IMR-90 (cell line): ENCODE results near the gene SUSD6. TPM values are rescaled to one million over a fixed set of nuclear protein-coding genes. Genes with fewer than 3 reads are reported as not detected.
A peak's percentile ranks its signal among the peaks of the same experiment; 100 is the strongest.

Source experiments
- ATAC-seq: fragments of 200-7000 bp; cut with Tn5 transposase; 2 replicates; pipeline ENCODE4 v1.9.1; 2020; ENCODE audit warnings: low read depth, mild to moderate bottlenecking, moderate library complexity
- BruUV-seq: library from RNA; stranded (reverse); fragments of 400-500 nt; replicated peaks from 2 replicates; lab custom pipeline; 2021; lab: Mats Ljungman, UMichigan
- CTCF ChIA-PET: fragments of 300-600 bp; formaldehyde crosslinking; extraction: SDS; loops from one replicate; lab custom pipeline; 2021; ENCODE audit warnings: antibody characterized with exemption; lab: Yijun Ruan, JAX
- POLR2A ChIA-PET: fragments of 300-600 bp; sonication (Branson Sonifier 250); formaldehyde crosslinking; loops from one replicate; lab custom pipeline; 2022; ENCODE audit warnings: antibody characterized with exemption; ENCODE audit not compliant: unreplicated experiment; lab: Charles Lee
- DNase-seq: peaks from one replicate; pipeline ENCODE4 v3.0.0; 2013
- H2AFZ ChIP-seq: replicated peaks from 2 replicates; pipeline ENCODE3; 2013; ENCODE audit warnings: low read length, mild to moderate bottlenecking; ENCODE audit not compliant: poor library complexity
- H2AK5ac ChIP-seq: 2 replicates; pipeline ENCODE4 v1.6.1; 2013; ENCODE audit warnings: low read depth, low read length, inconsistent platforms
- H2AK9ac ChIP-seq: replicated peaks from 2 replicates; pipeline ENCODE3; 2013; ENCODE audit warnings: mild to moderate bottlenecking, low read depth, low read length, moderate library complexity; ENCODE audit not compliant: poor library complexity
- H2BK120ac ChIP-seq: 2 replicates; pipeline ENCODE4 v1.6.1; 2013; ENCODE audit warnings: low read depth, low read length, inconsistent platforms
- H2BK15ac ChIP-seq: 3 replicates; pipeline ENCODE4 v1.6.1; 2013; ENCODE audit warnings: low read depth, low read length, inconsistent platforms
- H2BK20ac ChIP-seq: 2 replicates; pipeline ENCODE4 v1.6.1; 2013; ENCODE audit warnings: low read depth, mild to moderate bottlenecking, inconsistent platforms, low read length, moderate library complexity
- H2BK5ac ChIP-seq: 2 replicates; pipeline ENCODE4 v1.6.1; 2013; ENCODE audit warnings: mild to moderate bottlenecking, low read depth, low read length, inconsistent platforms; ENCODE audit not compliant: poor library complexity, severe bottlenecking
- H3K14ac ChIP-seq: replicated peaks from 2 replicates; pipeline ENCODE4 v1.6.1; 2013; ENCODE audit warnings: low read depth, low read length, inconsistent platforms
- H3K18ac ChIP-seq: 2 replicates; pipeline ENCODE4 v1.6.1; 2013; ENCODE audit warnings: low read depth, low read length, control low read depth
- H3K23ac ChIP-seq: 2 replicates; pipeline ENCODE4 v1.6.1; 2013; ENCODE audit warnings: low read depth, low read length, inconsistent platforms
- H3K27ac ChIP-seq: 2 replicates; pipeline ENCODE4 v1.5.1; 2013; ENCODE audit warnings: mild to moderate bottlenecking, control low read depth, low read length; ENCODE audit not compliant: insufficient read depth
- H3K27me3 ChIP-seq: 2 replicates; pipeline ENCODE4 v1.6.1; 2013; ENCODE audit warnings: low read length; ENCODE audit not compliant: control insufficient read depth, insufficient read depth
- H3K36me3 ChIP-seq: 2 replicates; pipeline ENCODE4 v1.6.1; 2013; ENCODE audit warnings: low read length, mixed read lengths; ENCODE audit not compliant: control insufficient read depth, insufficient read depth
- H3K4ac ChIP-seq: 2 replicates; pipeline ENCODE4 v1.6.1; 2013; ENCODE audit warnings: low read depth, low read length, inconsistent platforms
- H3K4me1 ChIP-seq: 2 replicates; pipeline ENCODE4 v1.6.1; 2013; ENCODE audit warnings: low read length, mixed read lengths; ENCODE audit not compliant: control insufficient read depth, insufficient read depth
- H3K4me2 ChIP-seq: 2 replicates; pipeline ENCODE4 v1.6.1; 2013; ENCODE audit warnings: low read depth, mild to moderate bottlenecking, control low read depth, low read length, moderate library complexity
- H3K4me3 ChIP-seq: 2 replicates; pipeline ENCODE4 v1.5.1; 2013; ENCODE audit warnings: low read depth, mild to moderate bottlenecking, control low read depth, low read length, moderate library complexity; ENCODE audit not compliant: insufficient read depth
- H3K56ac ChIP-seq: 2 replicates; pipeline ENCODE4 v1.6.1; 2013; ENCODE audit warnings: low read length, inconsistent platforms; ENCODE audit not compliant: insufficient read depth; ENCODE audit errors: extremely low read depth
- H3K79me1 ChIP-seq, 2 experiments: 2 replicates each; pipeline ENCODE4 v1.6.1; 2013; ENCODE audit warnings: low read length in 2 of 2, inconsistent platforms in 1 of 2, low read depth in 1 of 2
- H3K9ac ChIP-seq: 2 replicates; pipeline ENCODE4 v1.6.1; 2013; ENCODE audit warnings: low read depth, low read length, control low read depth
- H3K9me1 ChIP-seq: 2 replicates; pipeline ENCODE4 v1.6.1; 2013; ENCODE audit warnings: low read length, inconsistent platforms; ENCODE audit not compliant: insufficient read depth
- H3K9me3 ChIP-seq: 2 replicates; pipeline ENCODE4 v1.6.1; 2013; ENCODE audit warnings: low read length; ENCODE audit not compliant: control insufficient read depth, insufficient read depth
- H4K20me1 ChIP-seq: 2 replicates; pipeline ENCODE4 v1.6.1; 2013; ENCODE audit warnings: low read length, inconsistent platforms; ENCODE audit not compliant: insufficient read depth
- H4K5ac ChIP-seq: 2 replicates; pipeline ENCODE4 v1.6.1; 2013; ENCODE audit warnings: mild to moderate bottlenecking, low read depth, low read length, control low read depth
- H4K8ac ChIP-seq, 2 experiments: 2 replicates each; pipeline ENCODE4 v1.6.1; 2013; ENCODE audit warnings: low read depth in 2 of 2, low read length in 2 of 2, control low read depth in 1 of 2, inconsistent platforms in 1 of 2
- H4K91ac ChIP-seq: 2 replicates; pipeline ENCODE4 v1.6.1; 2013; ENCODE audit warnings: low read depth, low read length, inconsistent platforms; ENCODE audit not compliant: insufficient read depth
- BHLHE40 ChIP-seq: fragments of 150-350 bp; IDR thresholded peaks from 2 replicates; pipeline ENCODE4 v1.6.1; 2016; ENCODE audit warnings: mild to moderate bottlenecking, low read depth, low read length
- CTCF ChIP-seq: conservative IDR thresholded peaks from 2 replicates; pipeline ENCODE4 v1.5.1; 2012; ENCODE audit warnings: mild to moderate bottlenecking, low read depth, low read length, improper control_type of control experiment
- ELK1 ChIP-seq: fragments of 150-350 bp; IDR thresholded peaks from 2 replicates; pipeline ENCODE4 v1.6.1; 2016; ENCODE audit warnings: low read depth, mild to moderate bottlenecking, low read length, moderate library complexity, borderline replicate concordance
- MAZ ChIP-seq: IDR thresholded peaks from 2 replicates; pipeline ENCODE4 v1.6.1; 2012; ENCODE audit warnings: low read depth, mild to moderate bottlenecking, low read length, improper control_type of control experiment, moderate library complexity, borderline replicate concordance
- POLR2A ChIP-seq: IDR thresholded peaks from 2 replicates; pipeline ENCODE4 v1.6.1; 2012; ENCODE audit warnings: mild to moderate bottlenecking, low read depth, low read length
- RAD21 ChIP-seq: IDR thresholded peaks from 2 replicates; pipeline ENCODE4 v1.6.1; 2012; ENCODE audit warnings: low read length, improper control_type of control experiment
- RCOR1 ChIP-seq: IDR thresholded peaks from 2 replicates; pipeline ENCODE4 v1.6.1; 2012; ENCODE audit warnings: mild to moderate bottlenecking, low read length, improper control_type of control experiment; ENCODE audit not compliant: insufficient replicate concordance
- SMC3 ChIP-seq: fragments of 150-350 bp; IDR thresholded peaks from 2 replicates; pipeline ENCODE4 v1.6.1; 2016; ENCODE audit warnings: low read depth, mild to moderate bottlenecking, antibody characterized with exemption, low read length, moderate library complexity
- WGBS, 2 experiments: methylation state at CpG; one replicate each; pipeline versions ENCODE4 v1.1.5 to v1.1.7; 2013; ENCODE audit warnings: missing lambda C conversion rate in 2 of 2; ENCODE audit not compliant: insufficient read length in 1 of 2; ENCODE audit errors: extremely low coverage in 2 of 2; 5-methylcytosine and 5-hydroxymethylcytosine counted together
- dilution Hi-C: fragments of 300-500 bp; cut with HindIII; formaldehyde crosslinking; loops from one replicate; pipeline ENCODE4 v1.14.3; 2018; ENCODE audit warnings: low sequenced_read_pairs; ENCODE audit not compliant: unreplicated experiment
- in situ Hi-C: fragments of 300-500 bp; cut with MboI; formaldehyde crosslinking; loops from 3 replicates; pipeline ENCODE4 v1.14.3; 2019; ENCODE audit warnings: low sequenced_read_pairs, inconsistent platforms, mixed read lengths
- intact Hi-C: fragments of 100-400 bp; cut with micrococcal nuclease; formaldehyde crosslinking; loops from 2 replicates; pipeline ENCODE4 v1.10.0; 2022
- polyA plus RNA-seq, 3 experiments: library from polyadenylated mRNA; depleted of rRNA; stranded (reverse); fragments of >200 nt; gene quantifications; 2 replicates each; pipeline ENCODE4 v1.2.3, GENCODE V29; 2012; ENCODE audit warnings: low replicate concordance in 1 of 3
- total RNA-seq: library from RNA; depleted of rRNA; stranded (reverse); fragments of >200 nt; gene quantifications from 2 replicates; pipeline ENCODE4 v1.2.3, GENCODE V29; 2012

SUSD6 gene
- total and polyA plus RNA-seq, 2 of the 4 experiments (the other 2 are of a cell fraction) = 2.3 to 10.1 TPM

DNA sequence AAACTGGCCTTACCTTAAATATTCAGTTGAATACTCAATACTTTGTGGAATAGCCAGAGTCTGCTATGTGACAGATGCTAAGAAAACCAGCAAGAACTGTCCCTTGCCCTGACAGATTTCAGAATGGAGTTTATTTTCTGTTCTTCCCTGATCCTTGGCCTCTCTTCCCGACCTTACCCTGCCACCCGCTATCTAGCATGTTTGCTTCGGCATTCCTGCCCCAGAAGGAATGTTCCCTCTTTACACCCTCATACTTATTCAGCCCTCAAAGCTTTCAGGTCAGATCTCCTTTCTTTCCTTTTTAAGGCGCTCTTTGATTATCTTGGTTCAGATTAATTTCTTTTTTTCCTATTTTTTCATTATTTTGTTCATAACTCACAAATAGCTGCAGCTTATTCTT lies 21.8 kb downstream of the SUSD6 start:
- Histone ChIP-seq H2AK9ac (no peak overlapping the region), H3K27ac (peak overlapping the region; percentile 12; the same call in 1 of the 2 replicates), H2AK5ac (peak overlapping the region; percentile 79), H2AFZ (no peak overlapping the region), H3K9me1 (peaks cover 51% of the 10 kb centered on the region), H4K8ac (peak overlapping the region; percentile 57 to 59; a peak in 2 of 4 replicates), H2BK15ac (peak overlapping the region; percentile 83; the same call in 2 of the 3 replicates), H4K20me1 (peaks cover 39% of the 10 kb centered on the region), H3K4me3 (no peak overlapping the region), H3K56ac (0 out of 2 replicates have a peak overlapping the region, but pooled peaks have one; percentile 5), H3K4me2 (no peak overlapping the region), H3K4me1 (peaks cover 58% of the 10 kb centered on the region), H4K91ac (peak overlapping the region; percentile 97), H2BK5ac (peak overlapping the region; percentile 99), H3K4ac (peak overlapping the region; percentile 98), H3K18ac (peak overlapping the region; percentile 99), H2BK120ac (peak overlapping the region; percentile 98), H3K14ac (peak overlapping the region; percentile 87), H3K36me3 (no peaks in the 10 kb centered on the region), H3K27me3 (no peaks in the 10 kb centered on the region), H3K23ac (peak overlapping the region; percentile 94), H3K9me3 (no peaks in the 10 kb centered on the region), H4K5ac (no peak overlapping the region), H3K79me1 (peaks cover 27 to 88% of the 10 kb centered on the region in 2 experiments), H2BK20ac (peak overlapping the region; percentile 95), H3K9ac (no peak overlapping the region)
- BruUV-seq = no TSS peak
- WGBS, 2 experiments = no CpG with 5 or more reads among the region's 4 CpGs
- intact Hi-C loops = no loop called here
- in situ Hi-C loops = no loop called here
- TF ChIP-seq POLR2A (no peak), RAD21 (no peak), MAZ (no peak), CTCF (no peak), RCOR1 (no peak), ELK1 (no peak), SMC3 (no peak), BHLHE40 (no peak)
- ATAC-seq = no peak
- POLR2A ChIA-PET = no interaction called here
- dilution Hi-C loops = no loop called here
- DNase-seq = no peak
- CTCF ChIA-PET = no interaction called here
